Daoy (cell line): ENCODE measurements around the gene REG4. TPM values are rescaled to one million over a fixed set of nuclear protein-coding genes. Genes with fewer than 3 reads are reported as not detected.

Source experiments
- total RNA-seq: library from RNA; depleted of rRNA; stranded (reverse); fragments of >200 nt; shearing (Covaris generic); gene quantifications from 2 replicates; pipeline ENCODE4 v1.2.3, GENCODE V29; 2014; rRNA removed

The REG4 gene
- total RNA-seq, 1 experiment from 2014 or later = not detected

Other genes with a start within 250 kb of the REG4 start
- gene ZNF697, start 163.2 kb downstream of the REG4 start, total RNA-seq = 16.6 and 18.1 TPM in 2 replicates
- 140 and 166 TPM in 2 replicates for gene PHGDH, start 99.5 kb downstream of the REG4 start, total RNA-seq
- not detected in 2 replicates for gene HMGCS2, start 42.6 kb downstream of the REG4 start, total RNA-seq
- not detected in 2 replicates for gene ADAM30, start 85.1 kb upstream of the REG4 start, total RNA-seq